NB4 (cell line): ENCODE measurements around the gene FITM1.

Experiments
- DNase-seq: peaks from one replicate; pipeline ENCODE4 v3.0.0; 2010; ENCODE audit warnings: low read depth
- H3K4me3 ChIP-seq: one replicate; pipeline ENCODE4 v1.5.1; 2011; ENCODE audit warnings: mild to moderate bottlenecking, low read depth, low read length, moderate library complexity
- MYC ChIP-seq: IDR thresholded peaks from 2 replicates; pipeline ENCODE4 v1.6.1; 2011; ENCODE audit warnings: low read depth, low read length
- POLR2A ChIP-seq: IDR thresholded peaks from 2 replicates; pipeline ENCODE4 v1.6.1; 2011; ENCODE audit warnings: mild to moderate bottlenecking; ENCODE audit not compliant: insufficient read length; ENCODE audit errors: extremely low read depth
- TF ChIP-seq, protein P1 (sequence below): IDR thresholded peaks from 2 replicates; pipeline ENCODE4 v1.6.1; 2011; ENCODE audit warnings: low read depth, low read length
- TF ChIP-seq, protein P2 (sequence below): IDR thresholded peaks from one replicate; pipeline ENCODE4 v1.5.1; 2012; ENCODE audit warnings: low read depth, low read length

Gene FITM1

GRCh38 chr14:24108336-24108874 lies 22.1 kb upstream of the FITM1 start:
- H3K4me3 ChIP-seq, result no peak overlapping the region
- TF ChIP-seq, protein P1, sequence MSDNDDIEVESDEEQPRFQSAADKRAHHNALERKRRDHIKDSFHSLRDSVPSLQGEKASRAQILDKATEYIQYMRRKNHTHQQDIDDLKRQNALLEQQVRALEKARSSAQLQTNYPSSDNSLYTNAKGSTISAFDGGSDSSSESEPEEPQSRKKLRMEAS, result no peak
- TF ChIP-seq, protein P2, sequence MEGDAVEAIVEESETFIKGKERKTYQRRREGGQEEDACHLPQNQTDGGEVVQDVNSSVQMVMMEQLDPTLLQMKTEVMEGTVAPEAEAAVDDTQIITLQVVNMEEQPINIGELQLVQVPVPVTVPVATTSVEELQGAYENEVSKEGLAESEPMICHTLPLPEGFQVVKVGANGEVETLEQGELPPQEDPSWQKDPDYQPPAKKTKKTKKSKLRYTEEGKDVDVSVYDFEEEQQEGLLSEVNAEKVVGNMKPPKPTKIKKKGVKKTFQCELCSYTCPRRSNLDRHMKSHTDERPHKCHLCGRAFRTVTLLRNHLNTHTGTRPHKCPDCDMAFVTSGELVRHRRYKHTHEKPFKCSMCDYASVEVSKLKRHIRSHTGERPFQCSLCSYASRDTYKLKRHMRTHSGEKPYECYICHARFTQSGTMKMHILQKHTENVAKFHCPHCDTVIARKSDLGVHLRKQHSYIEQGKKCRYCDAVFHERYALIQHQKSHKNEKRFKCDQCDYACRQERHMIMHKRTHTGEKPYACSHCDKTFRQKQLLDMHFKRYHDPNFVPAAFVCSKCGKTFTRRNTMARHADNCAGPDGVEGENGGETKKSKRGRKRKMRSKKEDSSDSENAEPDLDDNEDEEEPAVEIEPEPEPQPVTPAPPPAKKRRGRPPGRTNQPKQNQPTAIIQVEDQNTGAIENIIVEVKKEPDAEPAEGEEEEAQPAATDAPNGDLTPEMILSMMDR, result no peak
- no peak for TF ChIP-seq MYC
- TF ChIP-seq POLR2A, result no peak
- DNase-seq, result no peak

DNA sequence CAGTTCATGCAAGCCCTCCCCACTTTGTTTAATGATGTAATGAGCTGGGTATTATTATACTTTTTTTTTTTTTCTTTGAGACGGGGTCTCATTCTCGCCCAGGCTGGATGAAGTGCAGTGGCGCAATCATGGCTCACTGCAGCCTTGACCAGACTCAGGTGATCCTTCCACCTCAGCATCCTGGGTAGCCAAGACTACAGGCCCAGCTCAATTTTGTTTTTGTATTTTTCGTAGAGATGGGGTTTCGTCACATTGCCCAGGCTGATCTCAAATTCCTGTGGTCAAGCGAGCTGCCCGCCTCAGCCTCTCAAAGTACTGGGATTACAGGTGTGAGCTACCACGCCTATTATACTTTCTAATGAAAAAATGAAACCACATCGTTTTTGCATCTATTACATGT lies 20.4 kb upstream of the FITM1 start:
- TF ChIP-seq MYC (no peak), POLR2A (no peak)
- TF ChIP-seq, protein P1, result no peak
- TF ChIP-seq, protein P2, result no peak
- DNase-seq, result no peak
- no peak overlapping the region for H3K4me3 ChIP-seq

DNA sequence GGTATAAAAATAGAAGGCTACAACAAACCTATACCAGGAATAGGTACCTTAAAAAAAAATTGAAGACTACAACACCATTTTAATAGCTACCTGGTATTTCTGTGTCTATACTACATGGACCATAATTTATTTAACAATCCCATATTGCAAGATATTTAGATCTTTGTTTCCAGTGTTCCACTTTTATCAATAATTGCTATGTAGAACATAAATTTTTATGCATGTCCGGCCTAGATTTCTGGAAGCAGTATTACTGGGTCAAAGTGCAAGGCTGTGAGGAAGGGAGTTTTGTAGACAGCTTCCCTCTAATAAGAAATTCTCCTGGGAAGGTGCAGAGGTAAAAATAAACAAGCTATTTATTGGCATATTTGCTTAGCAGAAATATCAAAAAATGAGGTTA lies 19.9 kb upstream of the FITM1 start:
- DNase-seq, result no peak
- TF ChIP-seq, protein P2, result no peak
- TF ChIP-seq POLR2A (no peak), MYC (no peak)
- TF ChIP-seq, protein P1, result no peak

GRCh38 chr14:24113379-24113800 lies 17.1 kb upstream of the FITM1 start:
- TF ChIP-seq, protein P1, result no peak
- no peak for TF ChIP-seq POLR2A
- no peak for TF ChIP-seq MYC
- TF ChIP-seq, protein P2, result no peak
- H3K4me3 ChIP-seq, result peak overlapping the region; percentile 87
- no peak for DNase-seq

More for the DNA sequence above, 19.9 kb upstream of the FITM1 start:
- no peak overlapping the region for H3K4me3 ChIP-seq

GRCh38 chr14:24113801-24114531 lies 16.5 kb upstream of the FITM1 start:
- peak; percentile 98 for DNase-seq
- TF ChIP-seq, protein P2, result no peak
- peak; percentile 30 for TF ChIP-seq MYC
- TF ChIP-seq POLR2A, result peak; percentile 65
- TF ChIP-seq, protein P1, result peak; percentile 59; the same call in 1 of the 2 replicates
- peak overlapping the region; percentile 87 for H3K4me3 ChIP-seq
